HepG2 (cell line): ENCODE data around the gene TRANK1. TPM values are rescaled to one million over a fixed set of nuclear protein-coding genes. Genes with fewer than 3 reads are reported as not detected.

Source experiments
- ARNT2 ChIP-seq: sonication (generic); formaldehyde crosslinking; IDR thresholded peaks from 2 replicates; pipeline ENCODE4 v1.8.0; 2022; ENCODE audit warnings: mild to moderate bottlenecking, low read depth, missing genetic modification reagents, moderate library complexity
- ATAD3A ChIP-seq: sonication (generic); formaldehyde crosslinking; IDR thresholded peaks from 2 replicates; pipeline ENCODE4 v1.4.0; 2020; ENCODE audit warnings: missing genetic modification reagents
- FOXA1 ChIP-seq, 2 experiments: fragments of 450-650 bp in 1 of 2; sonication (generic) in 1 of 2; formaldehyde crosslinking in 1 of 2; IDR thresholded peaks; 2 replicates each; pipeline versions ENCODE4 v1.4.0 to v1.6.1; 2016 to 2020; ENCODE audit warnings: missing genetic modification reagents in 1 of 2
- FOXP1 ChIP-seq, 2 experiments: fragments of 450-650 bp in 1 of 2; IDR thresholded peaks; 2 replicates each; pipeline ENCODE4 v1.6.1; 2017 to 2018; ENCODE audit warnings: antibody characterized with exemption in 1 of 2
- GTF2F1 ChIP-seq: fragments of 150-350 bp; IDR thresholded peaks from 2 replicates; pipeline ENCODE4 v1.6.1; 2014; ENCODE audit warnings: low read length
- KMT2A ChIP-seq: sonication (generic); formaldehyde crosslinking; IDR thresholded peaks from 2 replicates; pipeline ENCODE4 v1.4.0; 2020; ENCODE audit warnings: missing genetic modification reagents
- PAWR ChIP-seq: sonication (generic); formaldehyde crosslinking; IDR thresholded peaks from 2 replicates; pipeline ENCODE4 v1.4.0; 2020; ENCODE audit warnings: missing genetic modification reagents, mild to moderate bottlenecking, borderline replicate concordance
- POGZ ChIP-seq: sonication (generic); formaldehyde crosslinking; IDR thresholded peaks from 2 replicates; pipeline ENCODE4 v1.4.0; 2020; ENCODE audit warnings: mild to moderate bottlenecking, missing genetic modification reagents
- TIGD3 ChIP-seq: sonication (generic); formaldehyde crosslinking; IDR thresholded peaks from 2 replicates; pipeline ENCODE4 v1.5.1; 2020; ENCODE audit warnings: mild to moderate bottlenecking, missing genetic modification reagents, borderline replicate concordance
- ZBTB42 ChIP-seq: sonication (generic); formaldehyde crosslinking; IDR thresholded peaks from 2 replicates; pipeline ENCODE4 v1.5.0; 2020; ENCODE audit warnings: mild to moderate bottlenecking, missing genetic modification reagents
- ZBTB8A ChIP-seq: sonication (generic); formaldehyde crosslinking; IDR thresholded peaks from 2 replicates; pipeline ENCODE4 v1.4.0; 2020; ENCODE audit warnings: mild to moderate bottlenecking, low read depth, missing genetic modification reagents, borderline replicate concordance
- ZC3H4 ChIP-seq: sonication (generic); formaldehyde crosslinking; IDR thresholded peaks from 2 replicates; pipeline ENCODE4 v1.4.0; 2020; ENCODE audit warnings: missing genetic modification reagents, borderline replicate concordance
- ZGPAT ChIP-seq: IDR thresholded peaks from 2 replicates; pipeline ENCODE4 v1.6.1; 2016; ENCODE audit warnings: mild to moderate bottlenecking
- ZHX1 ChIP-seq: sonication (generic); formaldehyde crosslinking; IDR thresholded peaks from 2 replicates; pipeline ENCODE4 v1.8.1; 2022; ENCODE audit warnings: low read depth, mild to moderate bottlenecking, missing genetic modification reagents
- ZNF18 ChIP-seq: sonication (generic); formaldehyde crosslinking; IDR thresholded peaks from 2 replicates; pipeline ENCODE4 v1.8.0; 2022; ENCODE audit warnings: mild to moderate bottlenecking, missing genetic modification reagents; ENCODE audit not compliant: insufficient replicate concordance
- ZNF20 ChIP-seq: sonication (generic); formaldehyde crosslinking; IDR thresholded peaks from 2 replicates; pipeline ENCODE4 v1.4.0; 2020; ENCODE audit warnings: mild to moderate bottlenecking, moderate library complexity, missing genetic modification reagents
- ZNF33B ChIP-seq: sonication (generic); formaldehyde crosslinking; IDR thresholded peaks from 2 replicates; pipeline ENCODE4 v1.5.1; 2020; ENCODE audit warnings: mild to moderate bottlenecking, missing genetic modification reagents
- ZNF468 ChIP-seq: sonication (generic); formaldehyde crosslinking; IDR thresholded peaks from 2 replicates; pipeline ENCODE4 v1.8.0; 2022; ENCODE audit warnings: mild to moderate bottlenecking, moderate library complexity, missing genetic modification reagents
- ZNF607 ChIP-seq: sonication (generic); formaldehyde crosslinking; IDR thresholded peaks from 2 replicates; pipeline ENCODE4 v1.5.1; 2020; ENCODE audit warnings: missing genetic modification reagents, mild to moderate bottlenecking, borderline replicate concordance
- ZNF800 ChIP-seq: sonication (generic); formaldehyde crosslinking; IDR thresholded peaks from 2 replicates; pipeline ENCODE4 v1.4.0; 2020; ENCODE audit warnings: missing genetic modification reagents
- polyA plus RNA-seq, 8 experiments: library from polyadenylated mRNA; depleted of rRNA in 3 of 8; stranded (reverse) in 7 of 8; unstranded in 1 of 8; fragments of >200 nt; fragmentation: Illumina TruSeq in 4 of 8; extraction: Trizol in 4 of 8; gene quantifications; 2 replicates each; pipeline versions ENCODE4 v1.2.1 to v1.2.3, GENCODE V29; 2011 to 2016; ENCODE audit warnings: low read depth in 4 of 8, missing spikeins in 1 of 8, mixed read lengths in 1 of 8; ENCODE audit not compliant: insufficient read depth in 1 of 8
- total RNA-seq, 5 experiments: library from RNA; depleted of rRNA; stranded (reverse); fragments of >200 nt; fragmentation: Illumina TruSeq; extraction: Trizol; gene quantifications; 2 replicates each; pipeline ENCODE4 v1.2.3, GENCODE V29; 2016; ENCODE audit warnings: low read depth in 1 of 5

Gene TRANK1
- total and polyA plus RNA-seq, 2 of the 13 experiments (the other 11 are each of a cell fraction or from before 2014, with no cell fraction given), result 0.13 to 0.32 TPM

- TF ChIP-seq ZGPAT (CRISPR knock-in tag) (0 out of 2 replicates have a peak, but pooled peaks have one; percentile 15), KMT2A (CRISPR knock-in tag) (no peak), ZNF468 (CRISPR knock-in tag) (no peak), ZBTB8A (CRISPR knock-in tag) (no peak), ZNF18 (CRISPR knock-in tag) (no peak), PAWR (CRISPR knock-in tag) (no peak), ZNF607 (CRISPR knock-in tag) (no peak), ZHX1 (CRISPR knock-in tag) (no peak), ZC3H4 (CRISPR knock-in tag) (no peak), ATAD3A (CRISPR knock-in tag) (no peak), ZNF800 (no peak), TIGD3 (CRISPR knock-in tag) (no peak), ZNF33B (CRISPR knock-in tag) (no peak), FOXA1 (IDR thresholded peaks at IDR 0.05) (no peak), FOXA1 (CRISPR knock-in tag; IDR thresholded peaks at IDR 0.05) (no peak), POGZ (CRISPR knock-in tag) (0 out of 2 replicates have a peak, but pooled peaks have one; percentile 10), GTF2F1 (no peak), FOXP1 (IDR thresholded peaks at IDR 0.05) (no peak), FOXP1 (CRISPR knock-in tag; IDR thresholded peaks at IDR 0.05) (peak; percentile 33; the same call in 1 of the 2 replicates), ARNT2 (CRISPR knock-in tag) (no peak), ZNF20 (CRISPR knock-in tag) (no peak), ZBTB42 (CRISPR knock-in tag) (no peak)
Measured at GRCh38 chr3:36933540-36934296, 11.1 kb downstream of the TRANK1 start (continued).
